HG03469 (cell line): ENCODE data around the gene AKR1A1.

Source experiments
- ATAC-seq: cut with Tn5 transposase; IDR thresholded peaks from one replicate; pipeline ENCODE4 v1.9.1; 2021; ENCODE audit warnings: mild to moderate bottlenecking, moderate library complexity, moderate number of reproducible peaks; ENCODE audit not compliant: unreplicated experiment

AKR1A1 gene

GRCh38 chr1:45615885-45616284 is 65.3 kb downstream of the AKR1A1 start:
- no peak for ATAC-seq

- no peak for ATAC-seq
Observed at GRCh38 chr1:45617618-45618017, 67.0 kb downstream of the AKR1A1 start.

GRCh38 chr1:45619149-45619921 is 68.7 kb downstream of the AKR1A1 start:
- ATAC-seq = no peak
